Kidney glomerular epithelial cell (primary cell): ENCODE data around the gene AMFR.

Experiments
- DNase-seq: peaks from one replicate; lab custom pipeline; 2025; lab: John Stamatoyannopoulos, UW

The AMFR gene

GRCh38 chr16:56362706-56363105 lies 62.6 kb downstream of the AMFR start:
- DNase-seq: no peak

DNA sequence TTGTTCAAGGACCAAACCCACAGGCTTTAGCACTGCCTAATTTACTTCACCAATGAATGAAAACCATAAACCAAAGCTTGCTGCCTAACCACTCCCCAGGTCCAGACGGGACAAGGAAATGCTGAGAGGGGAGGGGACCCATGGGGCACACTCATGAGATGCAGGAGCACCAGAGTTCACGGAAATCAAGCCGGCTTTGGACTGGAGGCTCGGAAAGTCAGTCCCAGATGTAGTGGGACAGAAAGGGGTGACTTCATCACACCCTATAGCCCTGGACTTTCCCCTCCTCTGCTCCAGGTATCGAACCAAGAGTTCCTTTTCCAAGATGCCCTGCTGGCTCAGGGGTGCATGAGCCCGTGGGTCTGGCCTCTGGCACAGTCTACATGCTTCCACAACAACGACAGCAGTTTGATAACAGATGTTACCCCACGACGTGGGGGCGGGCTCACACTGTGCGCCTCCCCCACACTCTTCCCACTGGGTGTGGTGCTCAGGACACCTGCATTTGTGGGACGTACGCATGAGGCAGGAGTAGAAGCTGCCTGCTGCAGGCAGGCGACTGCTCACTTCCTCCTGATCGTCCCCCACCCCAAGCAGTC lies 63.2 kb downstream of the AMFR start:
- DNase-seq: no peak

DNA sequence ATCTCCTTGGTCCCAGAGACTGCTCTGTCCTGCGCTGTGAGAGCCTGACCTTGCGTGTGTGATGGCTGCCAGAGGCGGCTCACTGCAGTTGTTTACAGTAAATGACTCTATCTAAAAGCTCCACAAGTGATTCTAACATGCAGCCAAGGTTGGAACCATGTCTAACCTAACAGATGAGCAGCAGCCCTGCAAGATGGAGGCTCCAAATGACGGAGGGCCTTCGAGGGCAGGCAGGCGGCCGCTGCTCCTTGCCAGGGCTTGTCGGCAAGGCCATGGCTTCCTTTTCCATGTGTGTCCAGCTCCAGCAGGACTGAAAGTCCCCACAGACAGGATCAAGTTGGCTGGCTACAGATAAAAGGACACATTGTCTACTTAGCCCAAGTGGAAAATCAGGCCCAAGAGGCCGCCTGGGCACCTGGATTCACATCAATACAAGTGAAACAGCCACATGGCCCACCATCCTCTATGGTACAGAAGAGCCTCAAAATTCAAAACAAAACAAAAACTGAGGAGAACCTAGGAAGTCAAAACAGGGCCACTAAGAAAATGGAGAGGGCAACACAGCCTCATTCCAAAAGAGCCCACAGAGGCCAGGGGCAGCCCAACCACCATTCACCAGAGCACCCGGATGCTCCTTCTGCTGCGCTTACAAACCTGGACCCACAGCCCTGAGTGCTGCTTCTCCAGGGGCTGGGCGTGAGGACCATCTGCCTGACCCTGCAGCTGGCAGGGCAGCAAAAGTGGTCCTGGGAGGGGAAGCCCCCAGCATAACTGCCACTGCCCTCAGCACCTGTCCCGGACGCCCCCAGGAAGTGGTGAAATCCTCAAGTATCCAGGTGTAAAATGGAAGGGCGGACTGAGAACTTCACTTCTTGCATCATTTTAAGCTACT lies 65.0 kb downstream of the AMFR start:
- DNase-seq: no peak

GRCh38 chr16:56357765-56358322 lies 67.5 kb downstream of the AMFR start:
- no peak for DNase-seq

GRCh38 chr16:56357241-56357764 lies 68.0 kb downstream of the AMFR start:
- DNase-seq: peak; percentile 34

DNA sequence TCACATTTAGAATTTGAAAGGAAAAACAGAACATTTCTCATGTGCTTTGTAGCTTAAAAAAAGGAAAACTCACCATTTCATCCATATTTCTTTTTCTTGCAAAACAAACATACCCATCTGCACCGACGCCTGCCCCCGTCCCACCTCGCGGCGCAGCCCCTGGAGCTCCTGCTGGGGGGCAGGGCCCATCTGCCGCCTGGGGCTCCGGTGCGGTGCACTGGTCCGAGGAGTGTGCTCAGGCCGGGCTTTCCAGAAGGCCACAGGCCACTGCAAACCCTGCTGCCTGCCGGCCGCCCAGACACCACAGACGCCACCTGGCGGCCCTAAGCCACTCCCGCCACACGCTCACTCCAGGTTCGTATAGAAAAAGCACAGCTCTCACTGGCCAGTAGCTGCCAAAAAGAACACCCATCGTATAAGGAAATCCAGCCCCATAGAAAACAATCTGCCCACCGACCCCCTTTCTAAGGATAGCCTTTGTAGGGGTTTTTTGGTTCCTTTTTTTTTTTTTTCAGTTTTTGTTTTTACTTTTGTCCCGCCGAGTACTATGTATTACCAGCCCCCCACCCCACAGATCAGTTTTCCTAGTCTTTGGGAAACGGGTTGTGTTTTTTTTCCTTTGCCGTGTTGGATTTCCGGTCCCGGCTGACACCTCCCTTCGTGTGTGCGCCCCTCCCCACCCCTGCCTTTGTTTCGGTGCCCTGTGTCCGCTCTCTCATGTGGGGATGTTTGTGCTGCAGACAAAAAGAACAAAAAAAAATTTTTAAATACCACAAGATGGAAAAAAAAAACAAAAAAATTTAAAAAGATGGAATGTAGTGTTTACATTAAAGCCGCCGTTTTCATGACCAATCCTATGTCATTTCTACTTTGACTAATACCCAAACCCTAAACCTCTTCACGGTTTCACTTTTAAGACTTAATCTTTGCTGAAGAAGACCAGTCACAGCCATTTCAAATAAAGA lies 68.8 kb downstream of the AMFR start:
- DNase-seq: peak; percentile 82

DNA sequence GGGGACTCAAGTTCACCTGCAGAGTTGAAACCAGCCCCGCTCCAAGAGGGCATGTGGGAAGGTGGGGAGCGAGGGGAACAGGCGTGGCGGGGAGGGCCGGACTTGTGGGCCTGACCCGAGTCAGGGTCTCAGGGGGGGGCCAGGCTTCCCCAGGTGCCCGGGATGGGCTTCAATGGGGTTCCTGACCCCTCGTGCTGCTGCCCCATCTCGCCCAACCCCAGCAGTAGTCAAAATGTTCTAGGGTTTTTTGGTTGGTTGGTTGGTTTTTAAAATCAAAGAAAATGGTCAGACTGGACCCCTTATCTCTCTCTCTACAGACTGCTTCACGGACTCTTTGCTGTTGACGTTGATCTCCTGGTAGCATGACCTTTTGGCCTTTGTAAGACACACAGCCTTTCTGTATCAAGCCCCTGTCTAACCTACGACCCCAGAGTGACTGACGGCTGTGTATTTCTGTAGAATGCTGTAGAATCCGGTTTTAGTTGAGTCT lies 69.5 kb downstream of the AMFR start:
- DNase-seq: no peak

DNA sequence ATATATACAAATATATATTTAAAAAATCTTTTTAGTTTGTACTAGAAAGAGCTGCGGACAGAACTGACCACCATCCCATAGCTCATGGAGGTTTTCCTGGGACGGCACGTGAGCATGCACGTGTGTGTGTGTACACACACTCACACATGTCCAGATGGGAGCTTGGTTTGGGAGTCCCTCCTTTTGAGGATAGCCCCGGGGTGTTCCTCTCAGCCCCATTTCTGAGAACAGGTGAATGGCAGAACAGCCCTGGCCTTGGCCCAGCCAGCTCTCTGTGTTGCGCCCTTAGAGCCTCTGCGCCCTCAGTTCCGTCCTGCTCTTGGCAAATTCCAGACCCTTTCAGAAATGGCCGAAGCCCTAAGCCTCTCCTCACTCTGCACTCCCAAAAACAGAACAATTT lies 70.1 kb downstream of the AMFR start:
- no peak for DNase-seq

DNA sequence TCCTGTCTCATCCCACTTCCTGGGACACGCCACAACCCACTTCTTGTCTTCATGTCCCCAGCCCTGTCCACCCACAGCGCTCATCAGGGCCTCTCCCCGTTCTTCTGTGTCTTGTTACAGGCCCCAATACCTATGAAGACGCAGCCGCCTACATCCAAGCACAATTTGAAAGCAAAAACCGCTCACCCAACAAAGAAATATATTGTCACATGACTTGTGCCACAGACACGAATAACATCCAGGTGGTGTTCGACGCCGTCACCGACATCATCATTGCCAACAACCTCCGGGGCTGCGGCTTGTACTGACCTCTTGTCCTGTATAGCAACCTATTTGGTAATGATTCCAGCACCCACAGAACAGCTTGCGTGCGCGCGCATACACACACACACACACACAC lies 70.6 kb downstream of the AMFR start:
- no peak for DNase-seq

- no peak for DNase-seq
These were observed 71.3 kb downstream of the AMFR start for GRCh38 chr16:56354016-56354415.

DNA sequence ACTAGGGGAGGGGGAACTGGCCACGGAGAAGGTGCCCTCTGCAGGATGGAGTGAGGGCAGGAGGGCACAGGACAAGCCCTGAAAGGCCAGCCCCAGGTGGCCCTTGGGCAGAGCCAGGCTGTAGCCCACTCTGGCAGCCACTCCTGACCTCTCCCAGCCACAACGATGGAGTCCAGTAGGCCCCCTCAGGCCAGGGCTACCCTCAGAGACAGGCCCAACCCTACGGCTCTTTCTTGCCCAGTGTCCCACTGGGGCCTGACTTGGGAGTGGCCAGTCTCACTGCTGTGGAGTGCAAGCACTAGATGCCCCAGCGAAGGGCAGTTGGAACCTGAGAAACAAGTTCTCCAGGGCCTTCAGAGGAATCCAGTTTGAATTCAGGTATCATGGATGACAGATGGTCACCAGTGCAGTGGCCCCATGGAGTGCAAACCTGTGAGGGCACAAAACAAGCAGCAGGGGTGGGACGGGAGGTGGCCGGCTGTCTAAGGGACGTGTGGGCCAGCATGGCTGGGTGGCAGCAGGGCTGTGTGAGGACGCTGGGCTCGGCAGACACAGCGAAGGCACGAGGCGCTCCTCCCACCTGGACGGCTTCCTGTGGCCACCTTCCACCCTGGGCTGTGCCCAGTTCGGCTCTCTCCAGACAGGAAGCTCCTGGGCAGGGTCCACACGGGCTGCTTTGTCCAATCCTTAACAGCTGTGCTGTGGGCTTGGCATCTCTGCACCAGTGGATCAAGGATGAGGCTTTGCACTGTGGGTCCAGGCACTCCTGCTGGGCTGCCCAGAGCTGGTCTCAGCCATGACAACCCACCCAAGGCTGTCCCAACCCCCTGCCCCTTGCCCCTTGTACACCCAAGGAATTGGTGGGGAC lies 72.1 kb downstream of the AMFR start:
- no peak for DNase-seq

- DNase-seq: no peak
These were observed 72.8 kb downstream of the AMFR start for GRCh38 chr16:56352351-56353053.

- DNase-seq: no peak
These were observed 73.9 kb downstream of the AMFR start for GRCh38 chr16:56351481-56351880.

DNA sequence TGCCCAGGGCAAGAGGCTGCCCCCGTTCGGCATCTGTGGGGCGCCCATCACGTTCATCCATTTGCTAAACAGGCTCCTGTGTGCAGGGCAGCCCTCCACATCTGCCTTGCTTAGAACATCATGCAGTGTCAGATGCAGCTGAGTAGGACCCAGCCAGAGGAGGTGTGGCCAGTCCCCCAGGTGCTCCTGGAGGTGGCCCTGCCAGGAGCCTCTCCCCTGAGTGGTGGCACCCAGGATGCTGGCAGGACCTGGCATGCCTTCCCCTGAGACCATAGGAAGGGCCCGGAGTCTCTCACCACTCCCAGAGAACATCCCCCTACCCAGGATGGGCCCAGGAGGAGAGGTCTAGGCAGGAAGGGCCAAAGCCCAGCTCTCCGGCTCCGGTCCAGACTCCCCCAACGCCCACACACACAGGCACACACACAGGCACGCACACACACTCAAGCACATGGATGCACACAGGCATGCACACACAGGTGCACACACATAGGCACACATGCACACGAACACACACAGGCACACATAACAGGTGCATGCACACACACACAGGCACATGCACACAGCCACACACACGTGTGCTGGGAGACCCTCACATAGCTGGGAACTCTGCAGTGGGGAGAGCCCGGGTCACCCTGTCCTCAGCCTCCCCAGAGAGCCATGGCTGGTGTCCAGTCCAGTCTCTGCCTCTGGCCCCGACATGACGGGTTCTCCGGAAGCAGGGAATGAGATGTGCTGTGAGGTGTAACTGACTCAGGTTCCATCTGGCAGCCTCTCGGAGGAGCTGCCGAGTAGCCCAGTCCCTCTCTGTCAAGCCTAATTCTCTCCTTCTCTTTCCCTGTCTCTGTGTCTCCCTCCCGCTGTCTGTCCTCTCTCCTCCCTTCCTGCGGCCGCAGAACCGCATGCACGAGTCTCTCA lies 74.6 kb downstream of the AMFR start:
- no peak for DNase-seq

GRCh38 chr16:56349711-56350161 lies 75.6 kb downstream of the AMFR start:
- no peak for DNase-seq

DNA sequence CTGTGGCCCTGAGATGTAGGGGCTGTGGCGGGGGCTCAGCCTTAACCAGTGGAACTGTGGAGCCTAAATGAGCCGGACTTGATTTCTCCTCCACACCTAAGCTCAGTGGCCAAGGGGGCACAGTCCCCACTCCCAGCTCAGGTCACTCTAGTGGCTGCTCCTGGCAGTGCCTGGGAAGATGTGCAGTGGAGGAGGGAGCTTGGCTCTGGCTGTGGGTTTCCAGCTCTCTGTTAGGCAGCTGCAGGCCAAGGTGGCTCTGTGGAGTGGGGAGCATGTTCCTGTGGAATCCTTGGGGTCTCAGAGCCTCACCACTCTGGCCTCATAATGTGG lies 76.3 kb downstream of the AMFR start:
- DNase-seq: no peak

DNA sequence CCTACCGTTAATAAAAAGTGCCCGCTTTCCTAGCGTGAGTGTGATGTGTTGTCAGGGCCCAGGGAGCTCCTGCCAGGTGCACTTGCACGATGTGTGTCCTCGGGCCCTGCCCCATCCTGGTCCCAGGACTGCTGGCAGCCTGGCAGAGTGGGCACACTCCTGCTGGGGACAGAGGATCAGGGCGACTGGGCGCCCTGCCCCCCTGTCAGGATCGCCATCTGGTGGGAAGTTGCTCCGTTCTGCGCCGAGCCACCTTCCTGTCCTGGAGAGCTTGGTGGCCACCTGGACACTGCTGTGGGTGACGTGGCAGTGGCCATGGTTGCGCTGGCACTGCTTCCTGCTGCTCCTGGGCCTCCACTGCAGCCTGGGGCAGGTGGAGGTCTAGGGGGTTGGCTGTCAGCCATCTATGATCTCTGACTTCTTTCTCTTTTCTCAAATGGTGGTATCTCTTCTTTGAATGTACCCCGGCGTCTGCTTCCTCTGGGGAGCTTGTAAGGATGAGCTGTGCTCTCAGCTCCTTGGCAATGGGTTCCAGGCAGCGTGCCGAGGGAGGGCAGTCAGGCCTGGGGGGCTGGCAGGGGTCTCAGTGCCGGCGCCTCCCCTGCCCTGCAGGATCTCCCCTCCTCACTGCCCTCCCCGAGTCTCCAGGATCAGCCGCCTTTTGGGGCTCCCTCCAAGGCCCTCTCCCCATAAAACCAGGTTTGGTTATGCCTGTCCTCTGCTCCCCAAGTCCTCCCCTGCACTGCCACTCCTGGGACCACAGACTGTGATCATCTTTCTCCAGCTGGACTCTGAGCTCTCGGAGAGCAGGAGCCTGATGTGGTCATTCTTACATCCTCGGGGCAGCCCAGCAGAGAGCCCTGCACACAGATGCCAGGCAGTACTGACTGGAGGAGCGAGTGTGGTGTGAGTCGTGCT lies 76.9 kb downstream of the AMFR start:
- no peak for DNase-seq

- DNase-seq: no peak
These were observed 77.7 kb downstream of the AMFR start for GRCh38 chr16:56347670-56348069.
